WI38 (cell line): ENCODE results near the gene OR4S1.
"Not testable (repeated sequence)": the region's sequence is repeated elsewhere in the genome, so short reads cannot be mapped to it uniquely, and the experiment has no call there.

Experiments
- H3K4me3 ChIP-seq: 2 replicates; pipeline ENCODE4 v1.5.1; 2011; ENCODE audit warnings: low read depth, mild to moderate bottlenecking, control low read depth, low read length
- CTCF ChIP-seq: IDR thresholded peaks from 2 replicates; pipeline ENCODE4 v1.5.1; 2012; ENCODE audit warnings: low read depth, mild to moderate bottlenecking, control low read depth, low read length

The OR4S1 gene

GRCh38 chr11:48341466-48341865 is 35.4 kb downstream of the OR4S1 start:
- no peak overlapping the region for H3K4me3 ChIP-seq
- no peak for TF ChIP-seq CTCF

GRCh38 chr11:48342505-48342904 is 36.5 kb downstream of the OR4S1 start:
- not testable (repeated sequence) for H3K4me3 ChIP-seq

GRCh38 chr11:48346286-48346685 is 40.3 kb downstream of the OR4S1 start:
- not testable (repeated sequence) for H3K4me3 ChIP-seq

GRCh38 chr11:48354013-48354412 is 48.0 kb downstream of the OR4S1 start:
- TF ChIP-seq CTCF, result no peak
- H3K4me3 ChIP-seq, result no peak overlapping the region

GRCh38 chr11:48354677-48355076 is 48.7 kb downstream of the OR4S1 start:
- TF ChIP-seq CTCF, result no peak
- H3K4me3 ChIP-seq, result no peak overlapping the region
